Measurements from ENCODE around the gene CACHD1. TPM values are rescaled to one million over a fixed set of nuclear protein-coding genes. Genes with fewer than 3 reads are reported as not detected.

CACHD1 gene
- total RNA-seq, 3 donors from 2014 or later (not counting 1 experiment from before 2014, with no cell fraction given): not detected

GRCh38 chr1:64479874-64480273 lies 9.9 kb downstream of the CACHD1 start:
- Mint-ChIP-seq H3K4me3 (no peak overlapping the region), H3K27me3 (ENCODE audit: low read depth in 2 of 2) (peaks cover 12 to 22% of the 10 kb centered on the region in 2 donors), H3K9me3 (no peaks in the 10 kb centered on the region), H3K4me1 (no peaks in the 10 kb centered on the region), H3K36me3 (no peaks in the 10 kb centered on the region), H3K27ac (no peak overlapping the region)
- no peak for ATAC-seq
- TF ChIP-seq, protein P1, sequence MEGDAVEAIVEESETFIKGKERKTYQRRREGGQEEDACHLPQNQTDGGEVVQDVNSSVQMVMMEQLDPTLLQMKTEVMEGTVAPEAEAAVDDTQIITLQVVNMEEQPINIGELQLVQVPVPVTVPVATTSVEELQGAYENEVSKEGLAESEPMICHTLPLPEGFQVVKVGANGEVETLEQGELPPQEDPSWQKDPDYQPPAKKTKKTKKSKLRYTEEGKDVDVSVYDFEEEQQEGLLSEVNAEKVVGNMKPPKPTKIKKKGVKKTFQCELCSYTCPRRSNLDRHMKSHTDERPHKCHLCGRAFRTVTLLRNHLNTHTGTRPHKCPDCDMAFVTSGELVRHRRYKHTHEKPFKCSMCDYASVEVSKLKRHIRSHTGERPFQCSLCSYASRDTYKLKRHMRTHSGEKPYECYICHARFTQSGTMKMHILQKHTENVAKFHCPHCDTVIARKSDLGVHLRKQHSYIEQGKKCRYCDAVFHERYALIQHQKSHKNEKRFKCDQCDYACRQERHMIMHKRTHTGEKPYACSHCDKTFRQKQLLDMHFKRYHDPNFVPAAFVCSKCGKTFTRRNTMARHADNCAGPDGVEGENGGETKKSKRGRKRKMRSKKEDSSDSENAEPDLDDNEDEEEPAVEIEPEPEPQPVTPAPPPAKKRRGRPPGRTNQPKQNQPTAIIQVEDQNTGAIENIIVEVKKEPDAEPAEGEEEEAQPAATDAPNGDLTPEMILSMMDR (IDR thresholded peaks at IDR 0.05): no peak
- 94% methylated on average over 1 of the region's 1 CpG for WGBS (ENCODE audit: insufficient coverage)
- no peak overlapping the region for H3K4me3 ChIP-seq (ENCODE audit: low read length)
- intact Hi-C loops (cut with micrococcal nuclease): no loop called here
- H3K27ac ChIP-seq (ENCODE audit: low read length): no peak overlapping the region
- H3K36me3 ChIP-seq (ENCODE audit: control insufficient read depth, insufficient read depth, low read length): no peaks in the 10 kb centered on the region
- no peaks in the 10 kb centered on the region for H3K4me1 ChIP-seq (ENCODE audit: control insufficient read depth, insufficient read depth, low read length)
- H3K9me3 ChIP-seq (ENCODE audit: control insufficient read depth, insufficient read depth, low read length): no peaks in the 10 kb centered on the region
- DNase-seq: no peak
- no peaks in the 10 kb centered on the region for H3K27me3 ChIP-seq (ENCODE audit: control insufficient read depth, insufficient read depth, low read length)

- Mint-ChIP-seq H3K27me3 (ENCODE audit: low read depth in 2 of 2) (peaks cover 18 to 24% of the 10 kb centered on the region in 2 donors), H3K36me3 (no peaks in the 10 kb centered on the region), H3K27ac (no peak overlapping the region), H3K4me1 (no peaks in the 10 kb centered on the region), H3K9me3 (no peaks in the 10 kb centered on the region), H3K4me3 (no peak overlapping the region)
- ATAC-seq (no peak), DNase-seq (no peak)
- WGBS (ENCODE audit: insufficient coverage): 83% methylated on average over 3 of the region's 4 CpGs
- no peak overlapping the region for H3K27ac ChIP-seq (ENCODE audit: low read length)
- H3K4me1 ChIP-seq (ENCODE audit: control insufficient read depth, insufficient read depth, low read length): no peaks in the 10 kb centered on the region
- H3K36me3 ChIP-seq (ENCODE audit: control insufficient read depth, insufficient read depth, low read length): no peaks in the 10 kb centered on the region
- H3K27me3 ChIP-seq (ENCODE audit: control insufficient read depth, insufficient read depth, low read length): no peaks in the 10 kb centered on the region
- H3K9me3 ChIP-seq (ENCODE audit: control insufficient read depth, insufficient read depth, low read length): no peaks in the 10 kb centered on the region
- H3K4me3 ChIP-seq (ENCODE audit: low read length): no peak overlapping the region
- TF ChIP-seq, protein P1 (IDR thresholded peaks at IDR 0.05): no peak
- intact Hi-C loops (cut with micrococcal nuclease): no loop called here
Observed at GRCh38 chr1:64480999-64481772, 11.3 kb downstream of the CACHD1 start.

- Histone ChIP-seq H3K27me3 (ENCODE audit: control insufficient read depth, insufficient read depth, low read length) (no peaks in the 10 kb centered on the region), H3K4me3 (ENCODE audit: low read length) (no peak overlapping the region), H3K9me3 (ENCODE audit: control insufficient read depth, insufficient read depth, low read length) (no peaks in the 10 kb centered on the region), H3K36me3 (ENCODE audit: control insufficient read depth, insufficient read depth, low read length) (no peaks in the 10 kb centered on the region), H3K27ac (ENCODE audit: low read length) (no peak overlapping the region), H3K4me1 (ENCODE audit: control insufficient read depth, insufficient read depth, low read length) (no peaks in the 10 kb centered on the region)
- no peaks in the 10 kb centered on the region for H3K36me3 Mint-ChIP-seq
- no peaks in the 10 kb centered on the region for H3K9me3 Mint-ChIP-seq
- intact Hi-C loops (cut with micrococcal nuclease): no loop called here
- no peak for ATAC-seq
- H3K27ac Mint-ChIP-seq: no peak overlapping the region
- DNase-seq: no peak
- WGBS (ENCODE audit: insufficient coverage): 94% methylated on average over 3 of the region's 3 CpGs
- H3K4me3 Mint-ChIP-seq: no peak overlapping the region
- H3K27me3 Mint-ChIP-seq (ENCODE audit: low read depth in 2 of 2): peaks cover 18 to 22% of the 10 kb centered on the region in 2 donors
- no peaks in the 10 kb centered on the region for H3K4me1 Mint-ChIP-seq
- TF ChIP-seq, protein P1 (IDR thresholded peaks at IDR 0.05): no peak
Observed at GRCh38 chr1:64482128-64482527, 12.2 kb downstream of the CACHD1 start.

DNA sequence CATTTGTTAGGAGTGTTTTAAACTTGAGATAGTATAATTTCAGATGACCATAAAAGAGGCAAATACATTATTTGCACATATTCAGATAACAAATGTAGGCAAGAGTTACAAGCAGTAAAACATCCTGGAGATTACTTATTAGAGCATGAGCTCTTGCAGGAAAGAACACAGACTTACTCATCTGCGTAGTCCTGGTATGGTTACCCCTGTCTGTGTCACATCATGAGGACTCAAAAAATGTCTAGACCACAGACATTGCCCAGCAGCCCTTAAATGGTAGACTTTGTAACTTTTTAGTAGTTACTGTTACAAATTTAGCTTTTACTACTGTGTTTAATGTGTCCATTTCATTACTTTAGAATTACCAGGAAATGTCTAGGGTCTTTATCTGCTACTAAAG lies 12.8 kb downstream of the CACHD1 start:
- ATAC-seq: no peak
- no peak overlapping the region for H3K4me3 ChIP-seq (ENCODE audit: low read length)
- Mint-ChIP-seq H3K4me3 (no peak overlapping the region), H3K36me3 (no peaks in the 10 kb centered on the region), H3K4me1 (no peaks in the 10 kb centered on the region), H3K27me3 (ENCODE audit: low read depth in 2 of 2) (peaks cover 18 to 22% of the 10 kb centered on the region in 2 donors), H3K9me3 (no peaks in the 10 kb centered on the region), H3K27ac (no peak overlapping the region)
- TF ChIP-seq, protein P1 (IDR thresholded peaks at IDR 0.05): no peak
- no peaks in the 10 kb centered on the region for H3K27me3 ChIP-seq (ENCODE audit: control insufficient read depth, insufficient read depth, low read length)
- H3K27ac ChIP-seq (ENCODE audit: low read length): no peak overlapping the region
- 88% methylated on average over 1 of the region's 1 CpG for WGBS (ENCODE audit: insufficient coverage)
- intact Hi-C loops (cut with micrococcal nuclease): no loop called here
- H3K9me3 ChIP-seq (ENCODE audit: control insufficient read depth, insufficient read depth, low read length): no peaks in the 10 kb centered on the region
- H3K36me3 ChIP-seq (ENCODE audit: control insufficient read depth, insufficient read depth, low read length): no peaks in the 10 kb centered on the region
- H3K4me1 ChIP-seq (ENCODE audit: control insufficient read depth, insufficient read depth, low read length): no peaks in the 10 kb centered on the region
- no peak for DNase-seq

All from natural killer cell (primary cell).